OCI-LY7 (cell line): ENCODE data around the gene BAIAP2.

Source experiments
- EZH2phosphoT487 ChIP-seq: fragments of 200-600 bp; sonication (generic); IDR thresholded peaks from 2 replicates; pipeline ENCODE4 v1.6.1; 2018; ENCODE audit warnings: low read depth, borderline replicate concordance, mild to moderate bottlenecking, mixed run types, antibody characterized with exemption, low read length, moderate library complexity, mixed read lengths
- TF ChIP-seq, protein P1 (sequence below): fragments of 200-600 bp; sonication (generic); conservative IDR thresholded peaks from 2 replicates; pipeline ENCODE4 v1.5.1; 2014; ENCODE audit warnings: mild to moderate bottlenecking, antibody characterized with exemption, low read length, moderate library complexity, mixed read lengths

DNA sequence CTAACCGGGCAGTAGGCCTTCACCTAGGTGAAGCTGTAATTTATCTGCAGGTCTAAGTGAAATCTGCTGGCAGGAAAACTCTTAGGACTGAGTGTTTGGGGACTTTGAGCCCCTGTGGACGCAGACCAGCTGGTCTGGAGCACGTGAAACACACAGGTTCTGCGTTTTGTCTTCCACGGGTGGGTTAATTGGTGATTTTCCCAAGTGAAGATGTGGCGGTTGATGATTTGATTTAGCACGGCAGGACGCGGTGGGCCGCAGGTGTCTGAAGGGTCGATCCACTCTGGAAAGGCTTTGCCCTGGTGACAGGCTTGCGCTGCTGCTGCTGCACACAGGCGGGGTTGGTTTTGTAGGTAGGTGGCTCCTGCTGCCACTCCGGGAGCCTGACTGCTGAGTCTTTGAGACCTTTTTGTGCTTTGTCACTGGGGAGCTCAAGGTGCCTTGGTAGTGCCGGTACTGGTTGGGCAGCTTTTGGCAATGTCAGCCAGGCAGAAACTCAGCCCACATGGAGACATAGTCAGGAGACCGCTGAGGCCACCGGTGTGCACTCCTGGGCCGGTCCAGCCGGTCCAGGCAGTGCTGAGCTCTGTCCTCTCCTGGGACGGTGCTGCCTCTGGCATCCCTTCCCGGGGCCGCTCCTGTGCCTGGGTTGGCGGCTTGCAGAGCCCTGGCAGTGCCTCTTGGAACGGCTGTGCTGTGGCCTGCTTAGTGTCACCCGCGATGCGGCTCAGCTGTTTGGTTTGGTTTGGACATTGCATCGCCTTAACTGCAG is 2.3 kb downstream of the BAIAP2 start:
- TF ChIP-seq, protein P1, sequence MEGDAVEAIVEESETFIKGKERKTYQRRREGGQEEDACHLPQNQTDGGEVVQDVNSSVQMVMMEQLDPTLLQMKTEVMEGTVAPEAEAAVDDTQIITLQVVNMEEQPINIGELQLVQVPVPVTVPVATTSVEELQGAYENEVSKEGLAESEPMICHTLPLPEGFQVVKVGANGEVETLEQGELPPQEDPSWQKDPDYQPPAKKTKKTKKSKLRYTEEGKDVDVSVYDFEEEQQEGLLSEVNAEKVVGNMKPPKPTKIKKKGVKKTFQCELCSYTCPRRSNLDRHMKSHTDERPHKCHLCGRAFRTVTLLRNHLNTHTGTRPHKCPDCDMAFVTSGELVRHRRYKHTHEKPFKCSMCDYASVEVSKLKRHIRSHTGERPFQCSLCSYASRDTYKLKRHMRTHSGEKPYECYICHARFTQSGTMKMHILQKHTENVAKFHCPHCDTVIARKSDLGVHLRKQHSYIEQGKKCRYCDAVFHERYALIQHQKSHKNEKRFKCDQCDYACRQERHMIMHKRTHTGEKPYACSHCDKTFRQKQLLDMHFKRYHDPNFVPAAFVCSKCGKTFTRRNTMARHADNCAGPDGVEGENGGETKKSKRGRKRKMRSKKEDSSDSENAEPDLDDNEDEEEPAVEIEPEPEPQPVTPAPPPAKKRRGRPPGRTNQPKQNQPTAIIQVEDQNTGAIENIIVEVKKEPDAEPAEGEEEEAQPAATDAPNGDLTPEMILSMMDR = no peak
- no peak for TF ChIP-seq EZH2phosphoT487
